GM10248 (cell line): ENCODE measurements around the gene TAAR9.

Experiments used
- CTCF ChIA-PET: fragments of 300-600 bp; sonication (Branson Sonifier 250); formaldehyde crosslinking; extraction: SDS; loops from one replicate; lab custom pipeline; 2021; ENCODE audit warnings: antibody characterized with exemption; lab: Yijun Ruan, JAX
- POLR2A ChIA-PET: fragments of 350-650 bp; sonication (Branson Sonifier 250); formaldehyde crosslinking; extraction: SDS; loops from one replicate; lab custom pipeline; 2020; ENCODE audit warnings: antibody characterized with exemption; lab: Yijun Ruan, JAX
- DNase-seq: peaks from one replicate; pipeline ENCODE4 v3.0.0; 2012; ENCODE audit errors: extremely low spot score
- TF ChIP-seq, protein P1 (sequence below): IDR thresholded peaks from 2 replicates; pipeline ENCODE4 v1.5.1; 2012; ENCODE audit warnings: mild to moderate bottlenecking, low read depth; ENCODE audit errors: extremely low read depth, missing control alignments, control extremely low read depth

Gene TAAR9, protein sequence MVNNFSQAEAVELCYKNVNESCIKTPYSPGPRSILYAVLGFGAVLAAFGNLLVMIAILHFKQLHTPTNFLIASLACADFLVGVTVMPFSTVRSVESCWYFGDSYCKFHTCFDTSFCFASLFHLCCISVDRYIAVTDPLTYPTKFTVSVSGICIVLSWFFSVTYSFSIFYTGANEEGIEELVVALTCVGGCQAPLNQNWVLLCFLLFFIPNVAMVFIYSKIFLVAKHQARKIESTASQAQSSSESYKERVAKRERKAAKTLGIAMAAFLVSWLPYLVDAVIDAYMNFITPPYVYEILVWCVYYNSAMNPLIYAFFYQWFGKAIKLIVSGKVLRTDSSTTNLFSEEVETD

DNA sequence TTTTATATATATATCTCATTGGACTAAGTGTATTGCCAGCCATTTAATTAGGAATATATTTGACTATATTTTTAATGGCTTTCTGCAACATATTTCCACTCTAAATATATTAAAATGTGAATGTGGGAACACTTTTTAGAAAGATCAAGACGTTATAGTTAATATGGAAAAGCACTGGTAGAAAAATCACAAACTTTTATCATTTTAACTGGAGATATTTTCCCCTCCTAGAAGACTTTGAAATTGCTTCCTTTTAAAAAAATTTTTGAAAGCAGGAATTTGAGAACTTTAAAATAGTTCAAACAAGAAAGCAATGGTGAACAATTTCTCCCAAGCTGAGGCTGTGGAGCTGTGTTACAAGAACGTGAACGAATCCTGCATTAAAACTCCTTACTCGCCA is at the start of gene TAAR9:
TAAR9 (plus strand) TSS at position 301 of the 400 bp plus-strand sequence; CDS start at position 314, 13 bp downstream.
- TF ChIP-seq, protein P1, sequence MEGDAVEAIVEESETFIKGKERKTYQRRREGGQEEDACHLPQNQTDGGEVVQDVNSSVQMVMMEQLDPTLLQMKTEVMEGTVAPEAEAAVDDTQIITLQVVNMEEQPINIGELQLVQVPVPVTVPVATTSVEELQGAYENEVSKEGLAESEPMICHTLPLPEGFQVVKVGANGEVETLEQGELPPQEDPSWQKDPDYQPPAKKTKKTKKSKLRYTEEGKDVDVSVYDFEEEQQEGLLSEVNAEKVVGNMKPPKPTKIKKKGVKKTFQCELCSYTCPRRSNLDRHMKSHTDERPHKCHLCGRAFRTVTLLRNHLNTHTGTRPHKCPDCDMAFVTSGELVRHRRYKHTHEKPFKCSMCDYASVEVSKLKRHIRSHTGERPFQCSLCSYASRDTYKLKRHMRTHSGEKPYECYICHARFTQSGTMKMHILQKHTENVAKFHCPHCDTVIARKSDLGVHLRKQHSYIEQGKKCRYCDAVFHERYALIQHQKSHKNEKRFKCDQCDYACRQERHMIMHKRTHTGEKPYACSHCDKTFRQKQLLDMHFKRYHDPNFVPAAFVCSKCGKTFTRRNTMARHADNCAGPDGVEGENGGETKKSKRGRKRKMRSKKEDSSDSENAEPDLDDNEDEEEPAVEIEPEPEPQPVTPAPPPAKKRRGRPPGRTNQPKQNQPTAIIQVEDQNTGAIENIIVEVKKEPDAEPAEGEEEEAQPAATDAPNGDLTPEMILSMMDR = no peak
- ChIA-PET CTCF (interaction anchor here (9.3 kb wide), 1 partner anchor 10 kb away, joined by 68 read pairs; no protein-coding TSS in a partner anchor), POLR2A (no interaction called here)
- no peak for DNase-seq

DNA sequence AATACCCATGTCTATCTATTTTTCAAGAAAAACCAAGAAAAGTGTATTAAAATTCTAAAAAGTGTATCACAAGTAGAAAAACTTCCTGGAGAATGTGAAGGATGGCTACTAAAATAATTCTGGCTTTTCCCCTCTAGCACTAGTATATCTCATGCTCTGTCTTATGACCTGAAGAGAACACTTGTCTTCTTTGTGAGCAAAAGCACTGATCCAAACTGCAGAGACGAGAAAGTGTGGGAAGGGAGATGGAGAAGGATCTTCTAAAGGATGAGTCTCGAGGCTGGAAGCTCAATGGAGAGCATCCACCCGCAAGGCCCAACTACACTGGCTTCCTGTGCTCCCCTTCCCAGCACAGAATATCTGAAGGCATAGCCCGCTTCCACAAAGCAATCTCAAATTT is 48.7 kb upstream of the TAAR9 start:
- CTCF ChIA-PET = interaction anchor here (0.9 to 13.0 kb wide), 7 partner anchors 11 to 208 kb away, joined by 3 to 285 read pairs (median 4); no protein-coding TSS in a partner anchor
- TF ChIP-seq, protein P1 = no peak
- DNase-seq = no peak
- POLR2A ChIA-PET = no interaction called here

DNA sequence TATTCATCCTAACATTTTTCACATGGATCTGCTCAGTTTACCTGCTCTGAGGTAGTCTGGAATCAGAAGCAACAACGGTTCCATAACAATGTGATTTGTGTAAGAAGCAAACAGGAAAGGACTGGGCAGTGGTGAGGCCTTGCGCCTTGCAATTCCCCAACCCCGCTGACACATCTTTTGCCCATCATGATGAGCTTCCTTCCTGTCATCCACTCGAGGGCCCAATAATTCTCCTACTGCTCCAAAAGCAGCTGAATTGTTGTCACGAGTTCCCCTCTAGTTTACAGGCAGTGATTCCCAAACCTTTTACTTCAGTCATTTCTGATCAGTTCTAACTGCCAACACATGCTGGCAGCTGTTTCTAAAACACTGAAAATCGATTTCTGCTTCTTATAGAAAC is 48.1 kb upstream of the TAAR9 start:
- ChIA-PET CTCF (interaction anchor here (0.7 to 13.0 kb wide), 7 partner anchors 13 to 209 kb away, joined by 3 to 285 read pairs (median 4); no protein-coding TSS in a partner anchor), POLR2A (no interaction called here)
- DNase-seq = no peak
- TF ChIP-seq, protein P1 = no peak

DNA sequence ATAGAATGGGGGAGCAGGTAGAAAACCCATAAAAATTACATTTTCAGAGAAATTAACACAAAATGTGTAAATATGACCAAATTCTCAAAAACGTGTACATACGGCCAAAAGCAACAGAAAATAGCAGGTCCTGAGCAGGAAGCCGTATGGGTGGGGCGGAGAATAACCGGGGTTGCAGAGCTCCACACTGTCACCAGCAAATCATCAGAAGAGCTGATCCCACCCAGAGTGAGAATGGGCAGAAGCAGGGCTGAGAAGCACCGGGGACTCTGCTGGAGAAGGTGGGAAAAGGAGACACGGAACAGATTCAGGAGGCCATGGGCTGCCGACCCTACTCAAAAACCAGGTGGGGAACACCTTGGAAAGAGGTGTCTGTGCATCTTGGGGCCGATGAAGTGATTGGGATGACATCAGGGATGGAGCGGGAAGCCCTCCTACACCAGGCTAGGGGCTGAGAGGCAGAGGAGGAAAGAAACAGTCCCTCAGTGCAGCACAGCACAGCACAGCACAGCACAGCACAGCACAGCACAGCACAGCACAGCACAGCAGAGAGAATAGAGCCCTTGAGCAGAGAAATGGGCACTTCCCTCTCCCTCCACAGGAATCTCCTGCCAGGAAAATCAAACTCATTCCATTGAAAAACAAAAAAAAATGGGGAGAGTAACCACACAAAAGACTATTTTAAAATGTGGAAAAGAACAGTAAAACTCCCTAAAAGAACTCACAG is 47.4 kb upstream of the TAAR9 start:
- ChIA-PET POLR2A (no interaction called here), CTCF (interaction anchor here (0.7 to 13.0 kb wide), 6 partner anchors 14 to 210 kb away, joined by 3 to 285 read pairs (median 6); no protein-coding TSS in a partner anchor)
- DNase-seq = no peak

DNA sequence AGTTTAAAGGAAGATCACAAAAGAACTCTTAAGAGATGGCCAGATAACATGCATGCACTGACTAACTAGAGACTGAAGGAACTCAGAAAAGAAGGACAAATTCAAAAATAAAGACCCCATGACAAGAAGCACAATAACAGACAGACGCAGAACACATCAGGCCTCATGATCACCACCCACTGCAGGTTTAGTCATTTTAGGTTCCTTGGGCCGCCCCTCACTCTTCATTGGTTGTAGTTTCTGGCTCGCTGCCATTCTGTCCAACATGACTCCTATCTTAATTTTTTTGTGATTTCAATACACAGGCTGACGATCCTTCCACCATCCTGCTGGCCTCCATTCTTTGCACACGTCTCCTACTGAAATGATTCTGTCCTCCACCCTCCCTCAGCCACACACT is 46.8 kb upstream of the TAAR9 start:
- TF ChIP-seq, protein P1 = no peak
- CTCF ChIA-PET = no interaction called here
- POLR2A ChIA-PET = no interaction called here
- DNase-seq = no peak

More for the DNA sequence above, 47.4 kb upstream of the TAAR9 start:
- TF ChIP-seq, protein P1 = no peak

DNA sequence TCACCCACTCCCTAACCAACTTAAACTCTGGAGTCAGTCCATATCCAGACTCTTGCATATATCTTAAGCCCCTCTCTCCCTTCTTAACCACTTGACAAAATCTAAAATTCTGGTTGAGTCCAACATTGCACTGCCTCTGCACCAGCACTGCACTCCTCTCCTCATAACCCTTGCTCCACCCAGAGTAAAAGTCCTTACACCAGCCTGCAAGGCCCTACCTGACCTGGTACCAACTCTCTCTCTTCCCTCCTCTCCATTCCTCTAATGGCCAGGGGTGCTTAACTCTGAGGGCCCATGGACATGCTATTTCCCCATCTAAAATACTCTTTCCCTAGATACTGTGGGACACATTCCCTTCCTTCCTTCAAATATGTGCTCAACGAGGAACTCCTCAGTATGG is 46.2 kb upstream of the TAAR9 start:
- ChIA-PET POLR2A (no interaction called here), CTCF (interaction anchor here (1.4 to 5.6 kb wide), 2 partner anchors 8 to 212 kb away, joined by 3 to 66 read pairs; no protein-coding TSS in a partner anchor)
- no peak for DNase-seq
- TF ChIP-seq, protein P1 = no peak
